ENCODE data around the gene PAK5.

The PAK5 gene

GRCh38 chr20:9501473-9501872 lies 337.4 kb downstream of the PAK5 start:
- H3K4me3 ChIP-seq (ENCODE audit: low read length) = no peak overlapping the region
- peaks cover 11% of the 10 kb centered on the region; the same call in 1 of the 2 replicates for H3K4me1 ChIP-seq (ENCODE audit: insufficient read depth, low read length)
- no peak overlapping the region for H3K27ac ChIP-seq (ENCODE audit: low read length)
- no peak overlapping the region for H3K9ac ChIP-seq (ENCODE audit: low read depth, low read length)
- H3K27me3 ChIP-seq (ENCODE audit: insufficient read depth, low read length) = peaks cover 57% of the 10 kb centered on the region
- H3K36me3 ChIP-seq (ENCODE audit: insufficient read depth, low read depth, low read length) = no peaks in the 10 kb centered on the region
- H3K9me3 ChIP-seq (ENCODE audit: insufficient read depth, low read depth, low read length) = no peaks in the 10 kb centered on the region; the same call in 1 of the 2 replicates

- H3K9me3 ChIP-seq (ENCODE audit: insufficient read depth, low read depth, low read length) = no peaks in the 10 kb centered on the region
- peaks cover 43% of the 10 kb centered on the region for H3K27me3 ChIP-seq (ENCODE audit: insufficient read depth, low read length)
- H3K4me3 ChIP-seq (ENCODE audit: low read length) = no peak overlapping the region
- H3K36me3 ChIP-seq (ENCODE audit: insufficient read depth, low read depth, low read length) = no peaks in the 10 kb centered on the region
- no peak overlapping the region for H3K9ac ChIP-seq (ENCODE audit: low read depth, low read length)
- peaks cover 5% of the 10 kb centered on the region; the same call in 1 of the 2 replicates for H3K4me1 ChIP-seq (ENCODE audit: insufficient read depth, low read length)
- H3K27ac ChIP-seq (ENCODE audit: low read length) = no peak overlapping the region
These were observed 338.8 kb downstream of the PAK5 start for GRCh38 chr20:9500121-9500520.

- H3K4me1 ChIP-seq (ENCODE audit: insufficient read depth, low read length) = peaks cover 4% of the 10 kb centered on the region; the same call in 1 of the 2 replicates
- no peak overlapping the region for H3K4me3 ChIP-seq (ENCODE audit: low read length)
- no peak overlapping the region for H3K9ac ChIP-seq (ENCODE audit: low read depth, low read length)
- H3K27me3 ChIP-seq (ENCODE audit: insufficient read depth, low read length) = peaks cover 36% of the 10 kb centered on the region
- H3K36me3 ChIP-seq (ENCODE audit: insufficient read depth, low read depth, low read length) = no peaks in the 10 kb centered on the region
- H3K9me3 ChIP-seq (ENCODE audit: insufficient read depth, low read depth, low read length) = no peaks in the 10 kb centered on the region
- no peak overlapping the region for H3K27ac ChIP-seq (ENCODE audit: low read length)
These were observed 339.6 kb downstream of the PAK5 start for GRCh38 chr20:9499126-9499899.

GRCh38 chr20:9498322-9498721 lies 340.6 kb downstream of the PAK5 start:
- Histone ChIP-seq H3K4me1 (ENCODE audit: insufficient read depth, low read length) (no peaks in the 10 kb centered on the region), H3K27me3 (ENCODE audit: insufficient read depth, low read length) (peaks cover 26% of the 10 kb centered on the region), H3K9me3 (ENCODE audit: insufficient read depth, low read depth, low read length) (no peaks in the 10 kb centered on the region), H3K36me3 (ENCODE audit: insufficient read depth, low read depth, low read length) (no peaks in the 10 kb centered on the region), H3K9ac (ENCODE audit: low read depth, low read length) (no peak overlapping the region), H3K4me3 (ENCODE audit: low read length) (no peak overlapping the region), H3K27ac (ENCODE audit: low read length) (no peak overlapping the region)

- H3K9ac ChIP-seq (ENCODE audit: low read depth, low read length) = no peak overlapping the region
- H3K36me3 ChIP-seq (ENCODE audit: insufficient read depth, low read depth, low read length) = no peaks in the 10 kb centered on the region
- H3K9me3 ChIP-seq (ENCODE audit: insufficient read depth, low read depth, low read length) = no peaks in the 10 kb centered on the region
- no peaks in the 10 kb centered on the region for H3K4me1 ChIP-seq (ENCODE audit: insufficient read depth, low read length)
- peaks cover 7% of the 10 kb centered on the region; the same call in 1 of the 2 replicates for H3K27me3 ChIP-seq (ENCODE audit: insufficient read depth, low read length)
- H3K4me3 ChIP-seq (ENCODE audit: low read length) = no peak overlapping the region
- H3K27ac ChIP-seq (ENCODE audit: low read length) = no peak overlapping the region
These were observed 342.7 kb downstream of the PAK5 start for GRCh38 chr20:9496155-9496554.

GRCh38 chr20:9495701-9496100 lies 343.2 kb downstream of the PAK5 start:
- H3K9me3 ChIP-seq (ENCODE audit: insufficient read depth, low read depth, low read length) = no peaks in the 10 kb centered on the region
- H3K27ac ChIP-seq (ENCODE audit: low read length) = no peak overlapping the region
- H3K27me3 ChIP-seq (ENCODE audit: insufficient read depth, low read length) = peaks cover 4% of the 10 kb centered on the region; the same call in 1 of the 2 replicates
- H3K4me1 ChIP-seq (ENCODE audit: insufficient read depth, low read length) = no peaks in the 10 kb centered on the region
- H3K36me3 ChIP-seq (ENCODE audit: insufficient read depth, low read depth, low read length) = no peaks in the 10 kb centered on the region
- no peak overlapping the region for H3K9ac ChIP-seq (ENCODE audit: low read depth, low read length)
- H3K4me3 ChIP-seq (ENCODE audit: low read length) = no peak overlapping the region

- Histone ChIP-seq H3K9me3 (ENCODE audit: insufficient read depth, low read depth, low read length) (no peaks in the 10 kb centered on the region), H3K4me1 (ENCODE audit: insufficient read depth, low read length) (no peaks in the 10 kb centered on the region), H3K4me3 (ENCODE audit: low read length) (no peak overlapping the region), H3K27ac (ENCODE audit: low read length) (no peak overlapping the region), H3K27me3 (ENCODE audit: insufficient read depth, low read length) (no peaks in the 10 kb centered on the region), H3K36me3 (ENCODE audit: insufficient read depth, low read depth, low read length) (no peaks in the 10 kb centered on the region), H3K9ac (ENCODE audit: low read depth, low read length) (no peak overlapping the region)
These were observed 345.1 kb downstream of the PAK5 start for GRCh38 chr20:9493803-9494202.

- H3K27ac ChIP-seq (ENCODE audit: low read length) = no peak overlapping the region
- no peaks in the 10 kb centered on the region for H3K27me3 ChIP-seq (ENCODE audit: insufficient read depth, low read length)
- H3K36me3 ChIP-seq (ENCODE audit: insufficient read depth, low read depth, low read length) = no peaks in the 10 kb centered on the region
- H3K9ac ChIP-seq (ENCODE audit: low read depth, low read length) = no peak overlapping the region
- no peaks in the 10 kb centered on the region for H3K4me1 ChIP-seq (ENCODE audit: insufficient read depth, low read length)
- no peak overlapping the region for H3K4me3 ChIP-seq (ENCODE audit: low read length)
- no peaks in the 10 kb centered on the region for H3K9me3 ChIP-seq (ENCODE audit: insufficient read depth, low read depth, low read length)
These were observed 346.8 kb downstream of the PAK5 start for GRCh38 chr20:9492067-9492466.

- Histone ChIP-seq H3K27ac (ENCODE audit: low read length) (no peak overlapping the region), H3K4me3 (ENCODE audit: low read length) (no peak overlapping the region), H3K9ac (ENCODE audit: low read depth, low read length) (no peak overlapping the region), H3K9me3 (ENCODE audit: insufficient read depth, low read depth, low read length) (no peaks in the 10 kb centered on the region), H3K27me3 (ENCODE audit: insufficient read depth, low read length) (no peaks in the 10 kb centered on the region), H3K36me3 (ENCODE audit: insufficient read depth, low read depth, low read length) (no peaks in the 10 kb centered on the region), H3K4me1 (ENCODE audit: insufficient read depth, low read length) (no peaks in the 10 kb centered on the region)
These were observed 347.6 kb downstream of the PAK5 start for GRCh38 chr20:9491324-9491723.

GRCh38 chr20:9490631-9491030 lies 348.2 kb downstream of the PAK5 start:
- no peak overlapping the region for H3K4me3 ChIP-seq (ENCODE audit: low read length)
- no peak overlapping the region for H3K9ac ChIP-seq (ENCODE audit: low read depth, low read length)
- H3K4me1 ChIP-seq (ENCODE audit: insufficient read depth, low read length) = no peaks in the 10 kb centered on the region
- H3K27ac ChIP-seq (ENCODE audit: low read length) = no peak overlapping the region
- H3K9me3 ChIP-seq (ENCODE audit: insufficient read depth, low read depth, low read length) = no peaks in the 10 kb centered on the region
- H3K36me3 ChIP-seq (ENCODE audit: insufficient read depth, low read depth, low read length) = no peaks in the 10 kb centered on the region
- H3K27me3 ChIP-seq (ENCODE audit: insufficient read depth, low read length) = no peaks in the 10 kb centered on the region

- Histone ChIP-seq H3K4me3 (ENCODE audit: low read length) (no peak overlapping the region), H3K9me3 (ENCODE audit: insufficient read depth, low read depth, low read length) (no peaks in the 10 kb centered on the region), H3K4me1 (ENCODE audit: insufficient read depth, low read length) (no peaks in the 10 kb centered on the region), H3K9ac (ENCODE audit: low read depth, low read length) (no peak overlapping the region), H3K36me3 (ENCODE audit: insufficient read depth, low read depth, low read length) (no peaks in the 10 kb centered on the region), H3K27ac (ENCODE audit: low read length) (no peak overlapping the region), H3K27me3 (ENCODE audit: insufficient read depth, low read length) (no peaks in the 10 kb centered on the region)
These were observed 348.7 kb downstream of the PAK5 start for GRCh38 chr20:9490161-9490560.

GRCh38 chr20:9488063-9488462 lies 350.8 kb downstream of the PAK5 start:
- Histone ChIP-seq H3K36me3 (ENCODE audit: insufficient read depth, low read depth, low read length) (no peaks in the 10 kb centered on the region), H3K9me3 (ENCODE audit: insufficient read depth, low read depth, low read length) (no peaks in the 10 kb centered on the region), H3K27ac (ENCODE audit: low read length) (no peak overlapping the region), H3K9ac (ENCODE audit: low read depth, low read length) (no peak overlapping the region), H3K4me1 (ENCODE audit: insufficient read depth, low read length) (no peaks in the 10 kb centered on the region), H3K4me3 (ENCODE audit: low read length) (no peak overlapping the region), H3K27me3 (ENCODE audit: insufficient read depth, low read length) (no peaks in the 10 kb centered on the region)
